Chondrocyte (in vitro differentiated cells): ENCODE results near the gene AGK. TPM values are rescaled to one million over a fixed set of nuclear protein-coding genes. Genes with fewer than 3 reads are reported as not detected.
A peak's percentile ranks its signal among the peaks of the same experiment; 100 is the strongest.

Source experiments
- DNase-seq: peaks from one replicate; pipeline ENCODE4 v3.0.0; 2021; ENCODE audit warnings: mixed read lengths, low spot score
- H3K27ac Mint-ChIP-seq: one replicate; pipeline ENCODE4 v1.8.0; 2021; ENCODE audit warnings: mild to moderate bottlenecking, moderate library complexity, mixed read lengths; ENCODE audit not compliant: unreplicated experiment
- H3K27me3 Mint-ChIP-seq: 2 replicates; pipeline ENCODE4 v1.8.0; 2021; ENCODE audit warnings: low read depth, mixed read lengths
- H3K36me3 Mint-ChIP-seq: 2 replicates; pipeline ENCODE4 v1.8.0; 2021; ENCODE audit warnings: low read depth, mixed read lengths
- H3K4me1 Mint-ChIP-seq: 2 replicates; pipeline ENCODE4 v1.8.0; 2021; ENCODE audit warnings: low read depth, mild to moderate bottlenecking, mixed read lengths
- H3K4me3 Mint-ChIP-seq: one replicate; pipeline ENCODE4 v1.8.0; 2021; ENCODE audit warnings: mild to moderate bottlenecking, moderate library complexity, mixed read lengths; ENCODE audit not compliant: unreplicated experiment
- H3K9me3 Mint-ChIP-seq: 2 replicates; pipeline ENCODE4 v1.8.0; 2021; ENCODE audit warnings: low read depth, mixed read lengths
- total RNA-seq: library from RNA; stranded (reverse); gene quantifications from 3 replicates; pipeline ENCODE4 v1.2.1, GENCODE V29; 2021
- TF ChIP-seq, protein P1 (sequence below): fragments of 200-600 bp; sonication (generic); IDR thresholded peaks from 2 replicates; pipeline ENCODE4 v1.5.0; 2021; ENCODE audit warnings: antibody characterized with exemption, mild to moderate bottlenecking, moderate library complexity

AGK gene
- total RNA-seq, 1 donor from 2014 or later = 22.1 TPM

GRCh38 chr7:141660259-141660658 lies 109.0 kb downstream of the AGK start:
- Mint-ChIP-seq H3K27ac (no peak overlapping the region), H3K4me3 (no peak overlapping the region)
- TF ChIP-seq, protein P1, sequence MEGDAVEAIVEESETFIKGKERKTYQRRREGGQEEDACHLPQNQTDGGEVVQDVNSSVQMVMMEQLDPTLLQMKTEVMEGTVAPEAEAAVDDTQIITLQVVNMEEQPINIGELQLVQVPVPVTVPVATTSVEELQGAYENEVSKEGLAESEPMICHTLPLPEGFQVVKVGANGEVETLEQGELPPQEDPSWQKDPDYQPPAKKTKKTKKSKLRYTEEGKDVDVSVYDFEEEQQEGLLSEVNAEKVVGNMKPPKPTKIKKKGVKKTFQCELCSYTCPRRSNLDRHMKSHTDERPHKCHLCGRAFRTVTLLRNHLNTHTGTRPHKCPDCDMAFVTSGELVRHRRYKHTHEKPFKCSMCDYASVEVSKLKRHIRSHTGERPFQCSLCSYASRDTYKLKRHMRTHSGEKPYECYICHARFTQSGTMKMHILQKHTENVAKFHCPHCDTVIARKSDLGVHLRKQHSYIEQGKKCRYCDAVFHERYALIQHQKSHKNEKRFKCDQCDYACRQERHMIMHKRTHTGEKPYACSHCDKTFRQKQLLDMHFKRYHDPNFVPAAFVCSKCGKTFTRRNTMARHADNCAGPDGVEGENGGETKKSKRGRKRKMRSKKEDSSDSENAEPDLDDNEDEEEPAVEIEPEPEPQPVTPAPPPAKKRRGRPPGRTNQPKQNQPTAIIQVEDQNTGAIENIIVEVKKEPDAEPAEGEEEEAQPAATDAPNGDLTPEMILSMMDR = no peak

GRCh38 chr7:141663081-141663849 lies 112.1 kb downstream of the AGK start:
- H3K27me3 Mint-ChIP-seq = no peaks in the 10 kb centered on the region
- H3K4me1 Mint-ChIP-seq = no peaks in the 10 kb centered on the region

More at GRCh38 chr7:141660259-141660658, 109.0 kb downstream of the AGK start:
- Mint-ChIP-seq H3K9me3 (no peaks in the 10 kb centered on the region), H3K36me3 (peaks cover 12% of the 10 kb centered on the region), H3K4me1 (no peaks in the 10 kb centered on the region), H3K27me3 (no peaks in the 10 kb centered on the region)
- DNase-seq = no peak

DNA sequence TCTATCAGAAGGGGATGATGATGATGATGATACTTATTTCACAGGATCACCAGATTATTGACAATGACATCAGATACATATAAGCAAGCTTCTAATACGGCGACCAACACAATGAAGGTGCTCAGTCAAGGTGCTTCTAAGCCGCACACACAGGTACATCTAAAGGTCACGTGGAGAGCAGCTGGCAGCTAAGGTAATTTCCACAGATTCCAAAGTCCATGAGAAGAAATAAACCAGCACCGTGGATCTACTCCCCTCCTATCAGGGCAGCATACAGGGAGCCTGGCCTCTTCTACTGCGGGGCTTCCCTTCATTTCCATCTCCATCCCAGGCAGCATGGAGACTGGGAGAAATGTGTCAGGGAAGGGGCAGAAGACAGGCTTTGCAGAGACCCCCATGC lies 113.2 kb downstream of the AGK start:
- no peak for DNase-seq
- Mint-ChIP-seq H3K27me3 (no peaks in the 10 kb centered on the region), H3K9me3 (no peaks in the 10 kb centered on the region), H3K4me1 (no peaks in the 10 kb centered on the region), H3K27ac (no peak overlapping the region), H3K4me3 (no peak overlapping the region), H3K36me3 (peaks cover 19% of the 10 kb centered on the region)
- TF ChIP-seq, protein P1 = no peak

More at GRCh38 chr7:141663081-141663849, 112.1 kb downstream of the AGK start:
- H3K4me3 Mint-ChIP-seq = no peak overlapping the region
- no peaks in the 10 kb centered on the region for H3K9me3 Mint-ChIP-seq
- DNase-seq = no peak
- H3K36me3 Mint-ChIP-seq = peaks cover 17% of the 10 kb centered on the region
- peak overlapping the region; percentile 27 for H3K27ac Mint-ChIP-seq
- TF ChIP-seq, protein P1 = no peak

GRCh38 chr7:141665208-141666035 lies 114.2 kb downstream of the AGK start:
- TF ChIP-seq, protein P1 = no peak
- Mint-ChIP-seq H3K27ac (no peak overlapping the region), H3K9me3 (no peaks in the 10 kb centered on the region), H3K27me3 (no peaks in the 10 kb centered on the region), H3K4me1 (no peaks in the 10 kb centered on the region), H3K36me3 (peaks cover 19% of the 10 kb centered on the region), H3K4me3 (no peak overlapping the region)
- no peak for DNase-seq

DNA sequence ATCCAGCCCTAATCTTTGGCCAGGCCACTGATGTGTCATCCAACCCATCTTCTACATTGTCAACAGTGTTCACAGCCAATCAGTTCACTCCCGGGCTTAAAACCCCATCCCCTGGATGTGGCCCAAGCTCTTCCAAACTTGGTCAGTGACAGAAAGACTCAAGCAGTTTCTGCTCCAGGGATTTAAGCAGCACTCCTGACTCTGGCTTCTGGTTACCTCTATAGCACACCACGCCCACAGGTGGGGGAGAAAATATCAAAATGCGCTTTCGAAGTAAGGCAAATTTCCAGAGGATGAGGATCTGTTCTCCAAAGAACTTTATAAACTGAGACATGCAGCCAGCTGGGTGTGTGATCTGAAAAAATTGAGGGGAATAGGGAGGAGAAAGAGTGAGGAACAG lies 114.9 kb downstream of the AGK start:
- H3K4me3 Mint-ChIP-seq = no peak overlapping the region
- peaks cover 17% of the 10 kb centered on the region for H3K36me3 Mint-ChIP-seq
- H3K27ac Mint-ChIP-seq = no peak overlapping the region

More for the DNA sequence above, 114.9 kb downstream of the AGK start:
- Mint-ChIP-seq H3K9me3 (no peaks in the 10 kb centered on the region), H3K4me1 (no peaks in the 10 kb centered on the region), H3K27me3 (no peaks in the 10 kb centered on the region)
- DNase-seq = no peak
- TF ChIP-seq, protein P1 = no peak
